ENCODE measurements around the gene ITPRIPL2. TPM values are rescaled to one million over a fixed set of nuclear protein-coding genes. Genes with fewer than 3 reads are reported as not detected.

The ITPRIPL2 gene
- total RNA-seq, 2 experiments from 2014 or later: not detected

GRCh38 chr16:19126300-19126699, 12.5 kb downstream of the ITPRIPL2 start:
- intact Hi-C loops (cut with micrococcal nuclease; ENCODE audit: unreplicated experiment): no loop called here
- no peaks in the 10 kb centered on the region for H3K79me2 ChIP-seq (ENCODE audit: insufficient read depth, low read depth, low read length)
- H3K4me1 ChIP-seq (ENCODE audit: insufficient read depth, low read length, poor library complexity, severe bottlenecking): peaks cover 10% of the 10 kb centered on the region
- no peak overlapping the region for H3K4me2 ChIP-seq (ENCODE audit: low read length)
- H3K27ac ChIP-seq (ENCODE audit: low read depth, low read length, poor library complexity, severe bottlenecking): no peak overlapping the region
- ChIA-PET POLR2A (no interaction called here), CTCF (ENCODE audit: unreplicated experiment) (no interaction called here)
- H2AFZ ChIP-seq (ENCODE audit: low read length): no peak overlapping the region
- no peaks in the 10 kb centered on the region for H3K9me2 ChIP-seq (ENCODE audit: insufficient read depth, low read length)
- no peak for TF ChIP-seq EZH2phosphoT487 (IDR thresholded peaks at IDR 0.05; ENCODE audit: borderline replicate concordance, low read depth, low read length)
- TF ChIP-seq CTCF (conservative IDR thresholded peaks at IDR 0.05; ENCODE audit: low read length): no peak
- H3K36me3 ChIP-seq (ENCODE audit: insufficient read depth, low read length): no peaks in the 10 kb centered on the region
- 0 out of 2 replicates have a peak, but pooled peaks cover 14% of the 10 kb centered on the region for H3K9me3 ChIP-seq (ENCODE audit: low read length)
- no peaks in the 10 kb centered on the region for H4K20me1 ChIP-seq (ENCODE audit: insufficient read depth, low read length)
- H3K4me3 ChIP-seq (ENCODE audit: low read depth, low read length, poor library complexity, severe bottlenecking): no peak overlapping the region
- DNase-seq (ENCODE audit: low spot score): no peak
- no TSS peak for BruUV-seq (replicated peaks)

GRCh38 chr16:19127205-19127604, 13.4 kb downstream of the ITPRIPL2 start:
- no TSS peak for BruUV-seq (replicated peaks)
- H2AFZ ChIP-seq (ENCODE audit: low read length): no peak overlapping the region
- no peak for TF ChIP-seq EZH2phosphoT487 (IDR thresholded peaks at IDR 0.05; ENCODE audit: borderline replicate concordance, low read depth, low read length)
- no peak for TF ChIP-seq CTCF (conservative IDR thresholded peaks at IDR 0.05; ENCODE audit: low read length)
- ChIA-PET CTCF (ENCODE audit: unreplicated experiment) (no interaction called here), POLR2A (interaction anchor here (0.5 kb wide), 1 partner anchor 18 kb away, joined by 3 read pairs; no protein-coding TSS in a partner anchor)
- H3K27ac ChIP-seq (ENCODE audit: low read depth, low read length, poor library complexity, severe bottlenecking): no peak overlapping the region
- intact Hi-C loops (cut with micrococcal nuclease; ENCODE audit: unreplicated experiment): no loop called here
- H3K4me1 ChIP-seq (ENCODE audit: insufficient read depth, low read length, poor library complexity, severe bottlenecking): peaks cover 11% of the 10 kb centered on the region
- no peak overlapping the region for H3K4me3 ChIP-seq (ENCODE audit: low read depth, low read length, poor library complexity, severe bottlenecking)
- DNase-seq (ENCODE audit: low spot score): no peak
- no peaks in the 10 kb centered on the region for H3K79me2 ChIP-seq (ENCODE audit: insufficient read depth, low read depth, low read length)
- no peaks in the 10 kb centered on the region for H3K36me3 ChIP-seq (ENCODE audit: insufficient read depth, low read length)
- H3K9me3 ChIP-seq (ENCODE audit: low read length): 0 out of 2 replicates have a peak, but pooled peaks cover 14% of the 10 kb centered on the region
- H3K9me2 ChIP-seq (ENCODE audit: insufficient read depth, low read length): no peaks in the 10 kb centered on the region
- no peak overlapping the region for H3K4me2 ChIP-seq (ENCODE audit: low read length)
- no peaks in the 10 kb centered on the region for H4K20me1 ChIP-seq (ENCODE audit: insufficient read depth, low read length)

GRCh38 chr16:19127674-19128131, 13.9 kb downstream of the ITPRIPL2 start:
- H3K4me1 ChIP-seq (ENCODE audit: insufficient read depth, low read length, poor library complexity, severe bottlenecking): peaks cover 11% of the 10 kb centered on the region
- 0 out of 2 replicates have a peak, but pooled peaks cover 14% of the 10 kb centered on the region for H3K9me3 ChIP-seq (ENCODE audit: low read length)
- ChIA-PET CTCF (ENCODE audit: unreplicated experiment) (no interaction called here), POLR2A (no interaction called here)
- no peaks in the 10 kb centered on the region for H3K9me2 ChIP-seq (ENCODE audit: insufficient read depth, low read length)
- no peaks in the 10 kb centered on the region for H3K79me2 ChIP-seq (ENCODE audit: insufficient read depth, low read depth, low read length)
- intact Hi-C loops (cut with micrococcal nuclease; ENCODE audit: unreplicated experiment): no loop called here
- no peak overlapping the region for H3K4me2 ChIP-seq (ENCODE audit: low read length)
- no peak overlapping the region for H3K27ac ChIP-seq (ENCODE audit: low read depth, low read length, poor library complexity, severe bottlenecking)
- H3K36me3 ChIP-seq (ENCODE audit: insufficient read depth, low read length): no peaks in the 10 kb centered on the region
- DNase-seq (ENCODE audit: low spot score): no peak
- TF ChIP-seq CTCF (conservative IDR thresholded peaks at IDR 0.05; ENCODE audit: low read length): no peak
- TF ChIP-seq EZH2phosphoT487 (IDR thresholded peaks at IDR 0.05; ENCODE audit: borderline replicate concordance, low read depth, low read length): no peak
- no peaks in the 10 kb centered on the region for H4K20me1 ChIP-seq (ENCODE audit: insufficient read depth, low read length)
- BruUV-seq (replicated peaks): no TSS peak
- H2AFZ ChIP-seq (ENCODE audit: low read length): no peak overlapping the region
- H3K4me3 ChIP-seq (ENCODE audit: low read depth, low read length, poor library complexity, severe bottlenecking): no peak overlapping the region

All from OCI-LY7 (cell line).